ENCODE measurements around the gene TMEM140. TPM values are rescaled to one million over a fixed set of nuclear protein-coding genes. Genes with fewer than 3 reads are reported as not detected.
"Not testable (repeated sequence)": the region's sequence is repeated elsewhere in the genome, so short reads cannot be mapped to it uniquely, and the experiment has no call there.

Gene TMEM140
- total RNA-seq, 2 donors from 2014 or later: 24.5 to 55.2 TPM

DNA sequence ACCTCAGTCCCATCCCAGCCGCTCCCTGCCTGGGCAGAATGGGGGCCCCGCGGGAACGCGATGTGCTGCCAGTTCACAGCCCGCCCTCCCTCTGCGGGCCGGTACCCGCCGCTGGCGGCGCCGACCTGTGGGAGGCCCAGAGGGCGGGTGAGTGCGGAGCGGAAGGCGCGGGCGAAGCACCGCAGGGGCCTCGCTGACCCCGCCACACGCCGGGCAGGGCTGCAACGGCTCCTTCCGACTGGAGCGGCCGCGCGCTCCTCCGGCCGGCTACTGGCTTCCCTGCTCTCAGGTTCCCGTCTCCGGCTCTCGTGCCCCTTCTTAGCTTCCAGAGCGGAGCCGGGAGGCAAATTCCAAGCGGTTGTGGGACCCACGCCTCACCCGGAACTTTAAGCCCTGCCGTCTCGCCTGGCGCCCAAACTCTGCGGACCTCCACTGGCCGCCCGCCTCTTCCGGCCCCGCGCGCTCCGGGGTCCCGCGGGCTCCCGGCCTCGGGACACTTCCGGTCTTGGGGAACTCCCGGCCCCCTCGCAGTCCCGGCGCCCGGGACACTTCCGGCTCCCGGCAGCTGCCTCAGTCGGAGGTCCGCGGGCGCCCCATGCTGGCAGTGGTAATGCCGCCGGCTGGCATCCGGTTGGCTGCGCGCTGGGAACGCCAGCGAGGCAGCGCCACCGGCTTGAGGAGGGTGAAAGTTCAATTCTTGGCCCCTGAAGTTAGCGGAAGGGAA is 22.6 kb downstream of the TMEM140 start, which contains the start of gene CYREN:
Gene CYREN (minus strand): TSS at position 434 of the 724 bp plus-strand sequence. CDS start 1,785 bp downstream, outside the sequence.
- H3K27ac Mint-ChIP-seq: peak within 1 kb of the TSS; percentile 97
- no peaks in the 10 kb centered on the region for H3K9me3 ChIP-seq (ENCODE audit: control insufficient read depth, low read length, poor library complexity, severe bottlenecking)
- DNase-seq: peak; percentile 81 to 86 (median 82)
- H3K4me1 Mint-ChIP-seq: peaks cover 35% of the 10 kb centered on the region
- peak; percentile 82 for ATAC-seq
- H3K36me3 Mint-ChIP-seq (ENCODE audit: low read depth): no peaks in the 10 kb centered on the region
- no peaks in the 10 kb centered on the region for H3K27me3 Mint-ChIP-seq
- H3K4me3 Mint-ChIP-seq: peak within 1 kb of the TSS; percentile 89

DNA sequence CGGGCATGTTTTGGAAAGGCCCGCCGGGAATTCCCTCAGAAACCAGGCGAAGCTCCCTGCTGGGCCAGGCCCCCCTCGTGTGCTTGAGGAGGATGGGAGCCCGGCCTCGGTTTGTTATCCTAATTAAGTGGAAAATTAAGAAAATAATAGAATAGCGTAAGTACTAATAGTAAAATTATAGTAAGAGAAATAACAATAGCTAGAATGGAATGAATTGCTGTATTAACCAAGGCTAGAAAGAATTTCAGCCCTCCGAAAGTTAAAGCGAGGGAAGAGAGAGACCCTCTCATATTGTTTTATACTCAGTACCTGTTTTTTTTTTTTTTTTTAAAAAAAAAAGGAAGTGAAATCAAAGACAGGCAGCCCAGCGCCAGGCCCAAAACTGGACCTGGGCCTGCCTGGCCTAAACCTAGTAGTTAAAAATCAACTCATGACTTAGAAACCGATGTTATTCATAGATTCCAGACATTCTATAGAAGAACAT is 23.2 kb downstream of the TMEM140 start:
- not testable (repeated sequence) for H3K9me3 ChIP-seq (ENCODE audit: control insufficient read depth, low read length, poor library complexity, severe bottlenecking); ATAC-seq; H3K36me3 Mint-ChIP-seq (ENCODE audit: low read depth); DNase-seq; H3K27me3 Mint-ChIP-seq
- peak overlapping the region; percentile 89 for H3K4me3 Mint-ChIP-seq
- H3K27ac Mint-ChIP-seq: peak overlapping the region; percentile 97
- H3K4me1 Mint-ChIP-seq: peaks cover 35% of the 10 kb centered on the region

DNA sequence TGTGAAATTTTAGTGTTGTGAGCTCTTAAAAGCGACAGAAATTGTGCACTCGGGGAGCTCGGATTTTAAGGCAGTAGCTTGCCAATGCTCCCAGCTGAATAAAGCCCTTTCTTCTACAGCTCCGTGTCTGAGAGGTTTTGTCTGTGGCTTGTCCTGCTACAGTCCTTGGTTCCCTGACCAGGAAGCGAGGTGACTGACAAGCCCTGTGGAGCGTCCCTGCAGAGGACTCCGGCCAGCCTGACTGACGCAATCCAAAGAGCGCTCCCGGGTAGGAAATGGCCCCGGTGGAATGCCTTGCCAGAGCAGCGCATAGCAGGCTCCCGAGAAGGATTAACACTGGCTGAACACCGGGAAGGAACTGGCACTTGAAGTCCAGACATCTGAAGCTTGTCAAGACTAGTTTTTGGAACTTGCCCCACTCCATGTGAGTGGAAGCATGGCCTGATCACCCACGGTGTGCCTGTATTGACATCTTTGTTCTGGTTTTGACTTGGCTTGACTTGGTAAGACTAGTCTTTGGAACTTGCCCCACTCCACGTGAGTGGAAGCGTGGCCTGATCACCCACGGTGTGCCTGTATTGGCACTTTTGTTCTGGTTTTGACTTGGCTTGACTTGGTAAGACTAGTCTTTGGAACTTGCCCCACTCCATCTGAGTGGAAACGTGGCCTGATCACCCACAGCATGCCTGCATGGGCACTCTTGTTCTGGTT is 23.9 kb downstream of the TMEM140 start:
- DNase-seq; H3K27me3 Mint-ChIP-seq; H3K36me3 Mint-ChIP-seq (ENCODE audit: low read depth); H3K9me3 ChIP-seq (ENCODE audit: control insufficient read depth, low read length, poor library complexity, severe bottlenecking); ATAC-seq: not testable (repeated sequence)
- peaks cover 35% of the 10 kb centered on the region for H3K4me1 Mint-ChIP-seq
- peak overlapping the region; percentile 47 for H3K4me3 Mint-ChIP-seq
- peak overlapping the region; percentile 97 for H3K27ac Mint-ChIP-seq

DNA sequence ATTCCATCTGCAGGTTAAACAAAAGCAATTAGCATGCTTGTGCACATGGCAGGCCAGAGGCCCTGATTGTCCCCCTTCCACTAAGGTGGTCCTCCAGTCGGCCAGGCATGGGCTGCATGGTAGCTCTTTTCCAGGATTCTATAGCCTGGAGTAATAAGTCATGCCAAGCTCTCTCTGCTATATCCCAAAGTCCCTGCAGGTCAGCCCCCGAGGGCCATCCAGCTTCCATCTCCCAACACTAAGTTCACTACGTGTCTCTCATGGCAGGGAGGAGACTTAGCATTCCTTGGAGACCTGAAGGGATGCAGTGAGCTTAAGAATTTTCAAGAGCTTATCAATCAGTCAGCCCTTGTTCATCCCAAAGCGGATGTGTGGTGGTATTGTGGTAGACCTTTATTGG is 26.0 kb downstream of the TMEM140 start:
- not testable (repeated sequence) for H3K27ac Mint-ChIP-seq; H3K4me3 Mint-ChIP-seq; H3K27me3 Mint-ChIP-seq; ATAC-seq; DNase-seq; H3K36me3 Mint-ChIP-seq (ENCODE audit: low read depth); H3K9me3 ChIP-seq (ENCODE audit: control insufficient read depth, low read length, poor library complexity, severe bottlenecking)
- H3K4me1 Mint-ChIP-seq: peaks cover 18% of the 10 kb centered on the region

DNA sequence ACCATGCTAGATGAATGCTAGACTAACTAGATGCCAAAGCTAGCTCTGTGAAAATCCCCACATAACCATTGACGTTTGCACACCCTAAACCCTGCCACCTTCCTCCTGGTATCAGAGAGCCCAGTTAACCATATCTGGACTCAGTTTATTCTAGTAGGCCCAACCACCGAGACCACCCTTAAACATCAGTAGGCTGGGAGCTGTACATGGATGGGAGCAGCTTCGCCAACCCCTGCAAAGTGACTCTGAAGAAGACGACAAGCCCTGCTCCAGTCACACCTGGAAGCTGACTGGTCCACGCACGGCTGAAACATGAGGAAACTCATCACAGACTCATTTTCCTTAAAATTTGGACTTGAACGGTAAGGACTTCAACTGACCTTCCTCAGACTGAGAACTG is 27.1 kb downstream of the TMEM140 start:
- H3K27me3 Mint-ChIP-seq: no peaks in the 10 kb centered on the region
- no peak for ATAC-seq
- H3K9me3 ChIP-seq (ENCODE audit: control insufficient read depth, low read length, poor library complexity, severe bottlenecking): no peaks in the 10 kb centered on the region

DNA sequence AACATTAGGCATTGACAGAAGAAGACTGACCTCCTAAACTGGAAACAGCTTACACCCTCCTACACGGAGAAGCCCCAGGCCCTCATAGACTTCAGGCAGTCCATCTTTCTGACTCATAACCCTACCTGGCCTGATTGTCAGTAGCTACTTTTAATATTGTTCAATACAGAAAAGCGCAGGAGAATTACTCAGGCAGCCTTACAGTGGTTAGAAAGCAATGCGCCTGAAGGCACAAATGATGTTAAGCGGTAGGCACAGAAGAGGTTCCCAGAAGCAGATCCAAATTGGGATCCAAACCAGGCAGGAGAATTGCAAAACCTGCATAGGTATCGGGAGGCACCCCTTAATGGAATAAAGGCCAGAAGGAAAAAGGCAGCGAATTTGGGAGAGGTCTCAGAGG is 28.1 kb downstream of the TMEM140 start:
- Mint-ChIP-seq H3K4me1 (peaks cover 7% of the 10 kb centered on the region), H3K27ac (no peak overlapping the region), H3K4me3 (no peak overlapping the region), H3K27me3 (no peaks in the 10 kb centered on the region), H3K36me3 (ENCODE audit: low read depth) (peaks cover 2% of the 10 kb centered on the region)
- DNase-seq (no peak), ATAC-seq (no peak)
- peaks cover 5% of the 10 kb centered on the region for H3K9me3 ChIP-seq (ENCODE audit: control insufficient read depth, low read length, poor library complexity, severe bottlenecking)

More for the DNA sequence above, 27.1 kb downstream of the TMEM140 start:
- Mint-ChIP-seq H3K4me3 (no peak overlapping the region), H3K27ac (no peak overlapping the region), H3K36me3 (ENCODE audit: low read depth) (peaks cover 2% of the 10 kb centered on the region), H3K4me1 (peaks cover 9% of the 10 kb centered on the region)
- no peak for DNase-seq

DNA sequence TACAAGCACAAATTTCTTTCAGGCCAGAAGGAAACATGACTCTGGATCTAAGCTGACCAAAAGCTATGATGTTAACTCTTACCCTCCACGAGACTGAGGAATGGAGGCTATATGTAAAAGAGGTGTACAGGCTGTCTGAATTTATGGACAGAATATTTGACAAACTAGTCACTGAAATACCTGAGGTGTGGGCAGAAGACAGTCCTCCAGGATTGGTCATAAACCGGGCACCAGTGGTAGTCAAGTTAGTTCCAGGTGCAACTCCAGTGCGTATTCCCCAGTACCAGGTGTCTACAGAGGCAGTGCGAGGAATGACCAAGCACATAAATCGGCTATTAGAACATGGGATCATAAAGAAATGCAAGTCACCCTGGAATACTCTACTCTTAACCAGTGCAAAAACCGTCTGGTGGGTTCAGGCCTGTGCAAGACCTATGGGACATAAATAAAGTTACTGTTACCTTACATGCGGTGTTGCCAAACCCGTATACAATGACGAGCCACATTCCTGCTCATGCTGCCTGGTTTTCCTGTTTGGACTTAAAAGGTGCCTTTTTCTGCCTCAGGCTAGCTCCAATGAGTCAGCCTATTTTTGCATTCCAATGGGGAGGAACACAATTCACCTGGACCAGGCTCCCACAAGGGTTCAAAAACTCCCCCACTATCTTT is 29.3 kb downstream of the TMEM140 start:
- Mint-ChIP-seq H3K4me3 (no peak overlapping the region), H3K27ac (no peak overlapping the region), H3K36me3 (ENCODE audit: low read depth) (peaks cover 2% of the 10 kb centered on the region), H3K4me1 (peaks cover 1% of the 10 kb centered on the region), H3K27me3 (no peaks in the 10 kb centered on the region)
- peaks cover 7% of the 10 kb centered on the region for H3K9me3 ChIP-seq (ENCODE audit: control insufficient read depth, low read length, poor library complexity, severe bottlenecking)
- no peak for DNase-seq
- ATAC-seq: no peak

DNA sequence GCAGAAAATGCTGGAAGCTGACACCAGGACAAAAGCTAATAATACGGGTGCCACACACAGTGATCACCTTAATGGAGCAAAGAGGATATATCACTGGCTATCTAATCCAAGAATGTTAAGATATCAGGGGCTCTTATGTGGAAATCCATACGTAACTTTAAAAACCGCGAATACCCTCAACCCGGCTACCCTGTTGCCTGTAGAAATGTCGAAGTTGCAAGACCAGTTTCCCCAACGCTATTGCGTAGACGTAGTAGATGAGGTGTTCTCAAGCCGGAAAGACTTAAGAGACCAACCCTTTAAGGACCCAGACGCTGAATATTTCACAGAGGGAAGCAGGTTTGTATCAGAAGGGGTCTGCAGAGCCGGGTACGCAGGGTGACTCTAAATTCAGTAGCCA is 30.5 kb downstream of the TMEM140 start:
- no peak overlapping the region for H3K4me3 Mint-ChIP-seq
- peaks cover 5% of the 10 kb centered on the region for H3K36me3 Mint-ChIP-seq (ENCODE audit: low read depth)
- ATAC-seq (no peak), DNase-seq (no peak)
- H3K9me3 ChIP-seq (ENCODE audit: control insufficient read depth, low read length, poor library complexity, severe bottlenecking): peaks cover 7% of the 10 kb centered on the region
- no peaks in the 10 kb centered on the region for H3K27me3 Mint-ChIP-seq
- H3K4me1 Mint-ChIP-seq: no peaks in the 10 kb centered on the region
- no peak overlapping the region for H3K27ac Mint-ChIP-seq

DNA sequence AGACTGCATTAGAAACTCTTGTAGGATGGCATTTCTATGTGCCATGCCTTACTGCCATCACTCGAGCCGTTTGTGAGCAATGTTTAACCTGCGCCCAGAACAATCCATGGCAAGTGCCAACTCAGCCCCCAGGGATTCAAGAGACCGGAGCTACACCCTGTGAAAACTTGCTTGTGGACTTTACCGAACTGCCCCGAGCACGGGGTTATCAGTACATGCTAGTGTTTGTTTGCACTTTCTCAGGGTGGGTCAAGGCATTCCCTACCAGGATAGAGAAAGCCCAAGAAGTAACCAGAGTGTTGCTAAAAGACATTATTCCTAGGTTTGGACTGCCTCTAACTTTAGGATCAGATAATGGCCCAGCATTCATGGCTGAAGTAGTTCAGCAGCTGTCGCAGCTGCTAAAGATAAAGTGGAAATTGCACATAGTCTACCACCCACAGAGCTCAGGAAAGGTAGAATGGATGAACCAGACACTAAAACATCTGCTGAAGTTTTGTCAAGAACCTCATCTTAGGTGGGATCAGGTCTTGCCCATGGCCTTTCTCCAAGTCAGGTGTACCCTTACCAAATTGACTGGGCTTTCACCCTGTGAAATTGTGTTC is 31.6 kb downstream of the TMEM140 start:
- Mint-ChIP-seq H3K4me3 (no peak overlapping the region), H3K27me3 (no peaks in the 10 kb centered on the region), H3K27ac (no peak overlapping the region), H3K36me3 (ENCODE audit: low read depth) (peaks cover 5% of the 10 kb centered on the region), H3K4me1 (no peaks in the 10 kb centered on the region)
- peaks cover 7% of the 10 kb centered on the region for H3K9me3 ChIP-seq (ENCODE audit: control insufficient read depth, low read length, poor library complexity, severe bottlenecking)
- no peak for DNase-seq
- ATAC-seq: no peak

DNA sequence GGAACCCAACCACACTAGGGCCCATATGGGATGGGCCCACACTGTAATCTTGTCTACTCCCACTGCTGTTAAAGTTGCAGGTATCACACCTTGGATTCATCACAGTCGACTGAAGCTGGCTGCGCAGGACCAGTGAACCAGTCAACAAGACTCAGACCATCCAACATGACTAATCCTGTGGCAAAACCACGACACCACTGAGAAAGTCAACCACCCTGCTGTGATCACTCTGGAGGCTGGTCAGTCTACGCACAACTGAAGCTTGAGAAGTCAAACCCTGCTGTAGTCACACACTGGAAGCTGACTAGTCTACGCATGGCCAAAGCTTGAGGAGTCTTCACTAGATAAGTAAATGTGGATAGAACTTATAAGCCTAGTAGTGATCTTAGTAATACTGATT is 32.2 kb downstream of the TMEM140 start:
- Mint-ChIP-seq H3K27ac (no peak overlapping the region), H3K36me3 (ENCODE audit: low read depth) (peaks cover 7% of the 10 kb centered on the region), H3K27me3 (no peaks in the 10 kb centered on the region), H3K4me3 (no peak overlapping the region), H3K4me1 (no peaks in the 10 kb centered on the region)
- peaks cover 7% of the 10 kb centered on the region for H3K9me3 ChIP-seq (ENCODE audit: control insufficient read depth, low read length, poor library complexity, severe bottlenecking)
- DNase-seq (no peak), ATAC-seq (no peak)

DNA sequence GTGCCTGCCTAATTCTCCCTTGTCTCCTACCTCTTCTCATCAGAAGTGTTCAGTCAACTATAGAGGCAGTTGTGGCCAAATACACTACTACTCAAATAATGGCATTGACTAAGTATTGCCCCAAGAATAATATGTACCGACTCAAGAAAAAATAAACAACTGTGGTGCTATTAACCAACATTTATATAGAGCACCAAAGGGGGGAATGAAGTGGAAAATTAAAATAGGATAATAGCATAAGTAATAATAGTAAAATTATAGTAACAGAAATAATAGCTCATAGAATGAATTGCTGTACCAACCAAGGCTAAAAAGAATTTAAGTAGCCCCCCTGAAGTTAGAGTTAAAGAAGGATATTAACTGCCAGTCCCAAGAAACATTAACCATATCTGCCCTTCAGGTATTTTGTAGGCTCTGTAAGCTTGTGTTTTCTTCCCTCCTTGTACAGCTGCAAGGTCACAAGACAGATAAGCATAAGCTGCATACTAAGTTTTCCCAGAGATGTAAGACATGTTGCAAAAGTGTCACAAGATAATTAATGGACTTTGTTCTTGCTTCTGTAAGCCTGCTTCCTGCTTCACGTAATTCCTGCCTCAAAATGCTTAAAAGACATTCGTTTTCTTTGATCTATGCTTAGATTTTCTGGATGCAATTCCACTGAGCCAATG is 33.5 kb downstream of the TMEM140 start:
- Mint-ChIP-seq H3K27ac (no peak overlapping the region), H3K36me3 (ENCODE audit: low read depth) (peaks cover 6% of the 10 kb centered on the region), H3K4me3 (no peak overlapping the region), H3K27me3 (no peaks in the 10 kb centered on the region), H3K4me1 (no peaks in the 10 kb centered on the region)
- peaks cover 7% of the 10 kb centered on the region for H3K9me3 ChIP-seq (ENCODE audit: control insufficient read depth, low read length, poor library complexity, severe bottlenecking)
- DNase-seq (no peak), ATAC-seq (no peak)

DNA sequence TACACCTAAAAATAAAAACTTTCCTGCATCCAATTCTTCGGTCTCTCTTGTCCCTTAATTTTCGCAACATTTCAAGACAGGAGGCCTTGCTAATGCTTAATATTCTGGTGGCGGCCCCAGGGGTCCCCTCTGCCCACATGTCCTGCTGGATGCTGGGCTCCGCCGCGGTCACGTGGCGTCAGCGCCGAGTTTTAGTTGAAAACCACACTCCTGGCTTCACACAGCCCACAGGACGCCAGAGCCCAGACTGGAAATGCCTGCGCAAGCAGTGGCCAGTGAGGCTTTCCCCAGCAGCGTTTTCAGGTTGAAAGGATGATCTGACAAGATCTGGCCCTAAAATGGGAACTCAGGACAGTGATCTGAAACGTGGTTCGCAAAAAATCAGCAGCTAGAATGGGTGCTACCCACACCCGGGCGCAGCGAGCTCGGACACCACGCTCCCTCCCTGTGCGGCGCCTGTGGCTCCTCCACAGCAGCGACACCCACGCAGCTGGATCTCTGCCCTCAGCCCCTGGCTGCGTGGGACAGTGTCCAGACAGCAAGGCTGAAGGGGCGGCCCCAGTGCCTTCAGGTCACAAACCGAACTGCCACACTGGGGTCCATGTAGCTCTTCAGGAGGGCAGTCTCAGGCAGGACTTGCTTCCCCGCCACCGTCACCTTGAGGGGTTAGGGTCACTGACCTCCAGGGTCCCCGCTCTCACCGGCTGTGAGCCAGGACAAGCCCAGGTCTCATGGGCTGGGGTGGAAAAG is 34.2 kb downstream of the TMEM140 start:
- Mint-ChIP-seq H3K4me3 (no peak overlapping the region), H3K4me1 (no peaks in the 10 kb centered on the region), H3K36me3 (ENCODE audit: low read depth) (peaks cover 4% of the 10 kb centered on the region), H3K27ac (no peak overlapping the region), H3K27me3 (no peaks in the 10 kb centered on the region)
- ATAC-seq (no peak), DNase-seq (no peak)
- H3K9me3 ChIP-seq (ENCODE audit: control insufficient read depth, low read length, poor library complexity, severe bottlenecking): peaks cover 7% of the 10 kb centered on the region

Measured in T-helper 17 cell (primary cell).